Urothelium cell line (cell line): ENCODE data around the gene PTPN4.

Experiments used
- DNase-seq: peaks from one replicate; pipeline ENCODE4 v3.0.0; 2011; ENCODE audit warnings: low spot score, mixed read lengths
- FAIRE-seq: peaks from 2 replicates; lab custom pipeline; 2011; peaks lifted over from hg19 to GRCh38; lab: Jason Lieb, UNC

The PTPN4 gene

GRCh38 chr2:119732601-119733164 lies 27.0 kb upstream of the PTPN4 start:
- DNase-seq = no peak
- no peak for FAIRE-seq

- peak; percentile 9 for FAIRE-seq
- DNase-seq = no peak
Measured at GRCh38 chr2:119734047-119734446, 25.7 kb upstream of the PTPN4 start.

- FAIRE-seq = no peak
- no peak for DNase-seq
Measured at GRCh38 chr2:119735565-119735964, 24.2 kb upstream of the PTPN4 start.

GRCh38 chr2:119736021-119736420 lies 23.7 kb upstream of the PTPN4 start:
- no peak for DNase-seq
- no peak for FAIRE-seq

GRCh38 chr2:119739580-119740255 lies 20.0 kb upstream of the PTPN4 start:
- FAIRE-seq (no peak), DNase-seq (no peak)

GRCh38 chr2:119741001-119741400 lies 18.7 kb upstream of the PTPN4 start:
- no peak for FAIRE-seq

GRCh38 chr2:119741868-119742267 lies 17.9 kb upstream of the PTPN4 start:
- no peak for DNase-seq
- no peak for FAIRE-seq

More at GRCh38 chr2:119741001-119741400, 18.7 kb upstream of the PTPN4 start:
- DNase-seq = no peak

- FAIRE-seq (no peak), DNase-seq (peak; percentile 87)
Measured at GRCh38 chr2:119744335-119744939, 15.3 kb upstream of the PTPN4 start.

- no peak for DNase-seq
- FAIRE-seq = no peak
Measured at GRCh38 chr2:119745566-119745965, 14.2 kb upstream of the PTPN4 start.

GRCh38 chr2:119746836-119747686 lies 12.7 kb upstream of the PTPN4 start:
- FAIRE-seq = no peak
- DNase-seq = peak; percentile 64

GRCh38 chr2:119748135-119748534 lies 11.6 kb upstream of the PTPN4 start:
- no peak for FAIRE-seq

GRCh38 chr2:119749477-119750012 lies 10.2 kb upstream of the PTPN4 start:
- DNase-seq (no peak), FAIRE-seq (no peak)

More at GRCh38 chr2:119748135-119748534, 11.6 kb upstream of the PTPN4 start:
- no peak for DNase-seq

- DNase-seq = no peak
Measured at GRCh38 chr2:119751706-119752105, 8.0 kb upstream of the PTPN4 start.

GRCh38 chr2:119753041-119753929 lies 6.4 kb upstream of the PTPN4 start:
- FAIRE-seq = peak; percentile 72
- DNase-seq = peak; percentile 52

More at GRCh38 chr2:119751706-119752105, 8.0 kb upstream of the PTPN4 start:
- FAIRE-seq = peak; percentile 88

- FAIRE-seq (no peak), DNase-seq (no peak)
Measured at GRCh38 chr2:119753930-119754321, 5.8 kb upstream of the PTPN4 start.

GRCh38 chr2:119755906-119756305 lies 3.8 kb upstream of the PTPN4 start:
- no peak for FAIRE-seq

GRCh38 chr2:119756837-119757236 lies 2.9 kb upstream of the PTPN4 start:
- DNase-seq = no peak
- FAIRE-seq = no peak

More at GRCh38 chr2:119755906-119756305, 3.8 kb upstream of the PTPN4 start:
- DNase-seq = no peak

GRCh38 chr2:119758881-119759450 lies 756 bp upstream of the PTPN4 start:
- FAIRE-seq (no peak), DNase-seq (no peak)

GRCh38 chr2:119760237-119760955 lies 674 bp downstream of the PTPN4 start:
- DNase-seq (no peak), FAIRE-seq (no peak)
